Fibroblast of skin of left quadriceps (primary cell): ENCODE data around the gene RHBDD3.
A peak's percentile ranks its signal among the peaks of the same experiment; 100 is the strongest.

Source experiments
- DNase-seq, 2 experiments: peaks; one replicate each; pipeline ENCODE4 v3.0.0-alpha.2; 2013; ENCODE audit warnings: low read depth in 2 of 2

The RHBDD3 gene

GRCh38 chr22:29306175-29306834 is 38.5 kb upstream of the RHBDD3 start, which contains the start of gene GAS2L1:
Gene GAS2L1, plus strand, starts transcription at chr22:29306650. Its CDS starts 1,456 bp downstream, at chr22:29308106.
- DNase-seq, result peak; percentile 31 to 43

- no peak for DNase-seq
These were observed 38.0 kb upstream of the RHBDD3 start for GRCh38 chr22:29305836-29306174.

GRCh38 chr22:29302681-29303465 is 35.1 kb upstream of the RHBDD3 start:
- DNase-seq, result no peak

GRCh38 chr22:29302402-29302680 is 34.6 kb upstream of the RHBDD3 start:
- no peak for DNase-seq

GRCh38 chr22:29301716-29302401 is 34.1 kb upstream of the RHBDD3 start:
- no peak for DNase-seq

GRCh38 chr22:29300807-29301601 is 33.2 kb upstream of the RHBDD3 start:
- no peak for DNase-seq

- DNase-seq, result no peak
These were observed 32.7 kb upstream of the RHBDD3 start for GRCh38 chr22:29300467-29300806.

GRCh38 chr22:29299136-29299900 is 31.5 kb upstream of the RHBDD3 start:
- no peak for DNase-seq

GRCh38 chr22:29298641-29299040 is 30.9 kb upstream of the RHBDD3 start:
- DNase-seq, result no peak

- DNase-seq, result no peak
These were observed 24.6 kb upstream of the RHBDD3 start for GRCh38 chr22:29292379-29292778.

GRCh38 chr22:29291215-29291614 is 23.4 kb upstream of the RHBDD3 start:
- no peak for DNase-seq

- no peak for DNase-seq
These were observed 22.3 kb upstream of the RHBDD3 start for GRCh38 chr22:29290061-29290460.

GRCh38 chr22:29288837-29289236 is 21.1 kb upstream of the RHBDD3 start:
- DNase-seq, result no peak

GRCh38 chr22:29284196-29284595 is 16.4 kb upstream of the RHBDD3 start:
- DNase-seq, result no peak

GRCh38 chr22:29277927-29278326 is 10.1 kb upstream of the RHBDD3 start:
- DNase-seq, result no peak

- DNase-seq, result no peak
These were observed 8.2 kb upstream of the RHBDD3 start for GRCh38 chr22:29275819-29276565.

- no peak for DNase-seq
These were observed 7.4 kb upstream of the RHBDD3 start for GRCh38 chr22:29275167-29275566.

- no peak for DNase-seq
These were observed 4.8 kb upstream of the RHBDD3 start for GRCh38 chr22:29272624-29273023.

GRCh38 chr22:29270475-29271271 is 2.9 kb upstream of the RHBDD3 start:
- DNase-seq, result peak in 1 of 2 experiments; percentile 8
